K562 (cell line): ENCODE results near the gene PTGER2. TPM values are rescaled to one million over a fixed set of nuclear protein-coding genes. Genes with fewer than 3 reads are reported as not detected.

Source experiments
- ATAC-seq: fragments of 200-7000 bp; cut with Tn5 transposase; 3 replicates; pipeline ENCODE4 v1.9.1; 2020; ENCODE audit warnings: moderate library complexity
- BruUV-seq: library from RNA; stranded (reverse); fragments of 400-500 nt; replicated peaks from 2 replicates; lab custom pipeline; 2021; lab: Mats Ljungman, UMichigan
- CTCF ChIA-PET: fragments of 300-600 bp; formaldehyde crosslinking; extraction: SDS; loops from one replicate; lab custom pipeline; 2021; ENCODE audit warnings: low intra/inter-chr PET ratio; lab: Yijun Ruan, JAX
- POLR2A ChIA-PET: fragments of 300-600, 350-650 bp; sonication (Branson Sonifier 250); formaldehyde crosslinking; extraction: SDS; loops from one replicate; lab custom pipeline; 2021; ENCODE audit warnings: antibody characterized with exemption, inconsistent platforms; lab: Yijun Ruan, JAX
- DNase-seq, 4 experiments: peaks; one replicate each; pipeline versions ENCODE4 v3.0.0 to v3.0.0-alpha.2; 2011 to 2018; ENCODE audit warnings: low spot score in 3 of 4, mixed read lengths in 3 of 4; ENCODE audit errors: extremely low read depth in 1 of 4
- FAIRE-seq: peaks from 2 replicates; lab custom pipeline; 2011; peaks lifted over from hg19 to GRCh38; lab: Jason Lieb, UNC
- H2AFZ ChIP-seq: 2 replicates; pipeline ENCODE4 v1.6.0; 2011; ENCODE audit warnings: low read depth, low read length, control low read depth, inconsistent platforms
- H3K27ac ChIP-seq: fragments of 200-600 bp; 3 replicates; pipeline ENCODE4 v1.8.0; 2011; ENCODE audit warnings: low read depth, mild to moderate bottlenecking, control low read depth, inconsistent platforms, low read length, moderate library complexity, mixed read lengths; ENCODE audit errors: extremely low read depth
- H3K27me3 ChIP-seq, 2 experiments: fragments of 300-600 bp in 1 of 2; 2 replicates in 1 of 2; 3 replicates in 1 of 2; pipeline versions ENCODE4 v1.6.0 to v1.8.0; 2011; ENCODE audit warnings: inconsistent platforms in 2 of 2, low read length in 2 of 2, mild to moderate bottlenecking in 1 of 2, mixed read lengths in 1 of 2, moderate library complexity in 1 of 2; ENCODE audit not compliant: control insufficient read depth in 2 of 2, insufficient read depth in 2 of 2
- H3K36me3 ChIP-seq: fragments of 300-600 bp; 3 replicates; pipeline ENCODE4 v1.8.0; 2011; ENCODE audit warnings: mild to moderate bottlenecking, low read length, inconsistent platforms; ENCODE audit not compliant: control insufficient read depth, insufficient read depth
- H3K4me1 ChIP-seq, 2 experiments: fragments of 200-600 bp in 1 of 2; replicated peaks in 1 of 2; 2 replicates in 1 of 2; 3 replicates in 1 of 2; pipeline versions ENCODE4 v1.5.1 to v1.8.0; 2011; ENCODE audit warnings: inconsistent platforms in 2 of 2, low read length in 2 of 2, mild to moderate bottlenecking in 1 of 2, mixed read lengths in 1 of 2, moderate library complexity in 1 of 2; ENCODE audit not compliant: control insufficient read depth in 2 of 2, insufficient read depth in 2 of 2
- H3K4me2 ChIP-seq: 2 replicates; pipeline ENCODE4 v1.6.1; 2011; ENCODE audit warnings: low read length, control low read depth, inconsistent platforms, mixed read lengths; ENCODE audit not compliant: insufficient read depth
- H3K4me3 ChIP-seq: fragments of 200-600 bp; sonication (generic), shearing (Covaris generic); 2 replicates; pipeline ENCODE4 v1.5.1; 2016; ENCODE audit warnings: control low read depth, inconsistent platforms
- H3K79me2 ChIP-seq: fragments of 200-600 bp; 3 replicates; pipeline ENCODE4 v1.8.0; 2011; ENCODE audit warnings: low read length, inconsistent platforms; ENCODE audit not compliant: control insufficient read depth, insufficient read depth
- H3K9ac ChIP-seq, 2 experiments: 2 replicates each; pipeline versions ENCODE4 v1.6.0 to v1.6.1; 2011; ENCODE audit warnings: low read depth in 2 of 2, low read length in 2 of 2, control low read depth in 1 of 2, inconsistent platforms in 1 of 2, mild to moderate bottlenecking in 1 of 2, mixed read lengths in 1 of 2; ENCODE audit not compliant: insufficient read depth in 1 of 2
- H3K9me1 ChIP-seq: one replicate; pipeline ENCODE4 v1.6.0; 2011; ENCODE audit warnings: inconsistent platforms, mild to moderate bottlenecking, low read length, moderate library complexity; ENCODE audit not compliant: control insufficient read depth, insufficient read depth
- H3K9me3 ChIP-seq: replicated peaks from 2 replicates; pipeline ENCODE4 v1.5.1; 2011; ENCODE audit warnings: low read depth, low read length, inconsistent platforms; ENCODE audit not compliant: control insufficient read depth, insufficient read depth
- H4K20me1 ChIP-seq: replicated peaks from 2 replicates; pipeline ENCODE4 v1.6.1; 2011; ENCODE audit warnings: low read length, inconsistent platforms, mixed read lengths; ENCODE audit not compliant: control insufficient read depth, insufficient read depth
- CBX5 ChIP-seq: IDR thresholded peaks from 2 replicates; pipeline ENCODE4 v1.6.1; 2014; ENCODE audit warnings: low read depth, borderline replicate concordance
- GABPA ChIP-seq: fragments of 200-800 bp; sonication (Bioruptor generic); conservative IDR thresholded peaks from 2 replicates; pipeline ENCODE4 v1.6.1; 2016; ENCODE audit warnings: low read depth, missing genetic modification characterization, missing compliant biosample characterization
- GABPB1 ChIP-seq: sonication (generic); formaldehyde crosslinking; IDR thresholded peaks from 2 replicates; pipeline ENCODE4 v1.8.0; 2022; ENCODE audit warnings: mild to moderate bottlenecking, missing genetic modification reagents
- HNRNPLL ChIP-seq: fragments of 200-400 bp; formaldehyde crosslinking; IDR thresholded peaks from 2 replicates; pipeline ENCODE4 v1.6.1; 2017; ENCODE audit warnings: low read length, low read depth, mild to moderate bottlenecking; ENCODE audit not compliant: poor library complexity, severe bottlenecking
- RNF2 ChIP-seq: sonication (generic); IDR thresholded peaks from 2 replicates; pipeline ENCODE4 v1.6.1; 2016
- YY1 ChIP-seq, 3 experiments: IDR thresholded peaks; 2 replicates each; pipeline ENCODE4 v1.6.1; 2011; ENCODE audit warnings: low read length in 2 of 3, mild to moderate bottlenecking in 2 of 3, moderate library complexity in 2 of 3, borderline replicate concordance in 1 of 3, control low read depth in 1 of 3, low read depth in 1 of 3; ENCODE audit not compliant: insufficient read depth in 3 of 3, insufficient replicate concordance in 2 of 3, control insufficient read depth in 1 of 3, insufficient read length in 1 of 3; ENCODE audit errors: extremely low read depth in 1 of 3
- WGBS: fragments of 100-300 bp; shearing (Covaris generic); methylation state at CpG from one replicate; pipeline ENCODE4 v1.1.6; 2016; ENCODE audit warnings: low coverage, mixed read lengths; ENCODE audit not compliant: insufficient coverage; ENCODE audit errors: missing lambda C conversion rate; 5-methylcytosine and 5-hydroxymethylcytosine counted together
- in situ Hi-C: fragments of 300-500 bp; cut with MboI; formaldehyde crosslinking; loops from 4 replicates; pipeline ENCODE4 v1.15.0; 2018; ENCODE audit warnings: inconsistent platforms, mixed read lengths
- intact Hi-C: fragments of 100-400 bp; cut with micrococcal nuclease; formaldehyde crosslinking; loops from 2 replicates; pipeline ENCODE4 v1.14.2; 2022
- polyA plus RNA-seq, 8 experiments: library from polyadenylated mRNA; depleted of rRNA in 4 of 8; stranded (reverse) in 5 of 8; unstranded in 3 of 8; fragments of >200 nt; fragmentation: Nextera tagmentation in 2 of 8; fragmentation: Illumina TruSeq in 1 of 8; extraction: Ambion mirVana in 2 of 8; extraction: Trizol in 1 of 8; gene quantifications; 2 replicates each; pipeline versions ENCODE4 v1.2.1 to v1.2.3, GENCODE V29; 2011 to 2014; ENCODE audit warnings: inconsistent platforms in 1 of 8, missing spikeins in 1 of 8
- total RNA-seq, 7 experiments: library from RNA; depleted of rRNA in 6 of 7; stranded (reverse); fragments of >200 nt in 6 of 7; fragmentation: Illumina TruSeq in 2 of 7; extraction: Trizol in 2 of 7; gene quantifications; 2 replicates each; pipeline versions ENCODE4 v1.2.1 to v1.2.3, GENCODE V29; 2011 to 2021; ENCODE audit warnings: low replicate concordance in 1 of 7
- TF ChIP-seq, protein P1 (sequence below): fragments of 450-650 bp; formaldehyde crosslinking; IDR thresholded peaks from 2 replicates; pipeline ENCODE4 v1.4.0; 2020; ENCODE audit warnings: mild to moderate bottlenecking, moderate library complexity
- TF ChIP-seq, protein P2 (sequence below): fragments of 250-450 bp; sonication (Bioruptor Pico); IDR thresholded peaks from 2 replicates; pipeline ENCODE4 v1.8.0; 2022; ENCODE audit warnings: moderate library complexity, mild to moderate bottlenecking, inconsistent platforms
- TF ChIP-seq, protein P3 (sequence below): fragments of 200-800 bp; sonication (Bioruptor generic); IDR thresholded peaks from 2 replicates; pipeline ENCODE4 v1.6.1; 2016; ENCODE audit warnings: missing genetic modification characterization, missing compliant biosample characterization
- TF ChIP-seq, protein P4 (sequence below): fragments of 250-450 bp; sonication (Bioruptor Pico); IDR thresholded peaks from 2 replicates; pipeline ENCODE4 v1.6.1; 2021; ENCODE audit warnings: mild to moderate bottlenecking
- TF ChIP-seq, protein P5 (sequence below): fragments of 250-450 bp; sonication (Bioruptor Pico); IDR thresholded peaks from 2 replicates; pipeline ENCODE4 v1.4.0; 2020; ENCODE audit warnings: mild to moderate bottlenecking, moderate library complexity

The PTGER2 gene
- total and polyA plus RNA-seq, 9 of the 15 experiments (the other 6 are each of a cell fraction or from before 2014, with no cell fraction given), result not detected

DNA sequence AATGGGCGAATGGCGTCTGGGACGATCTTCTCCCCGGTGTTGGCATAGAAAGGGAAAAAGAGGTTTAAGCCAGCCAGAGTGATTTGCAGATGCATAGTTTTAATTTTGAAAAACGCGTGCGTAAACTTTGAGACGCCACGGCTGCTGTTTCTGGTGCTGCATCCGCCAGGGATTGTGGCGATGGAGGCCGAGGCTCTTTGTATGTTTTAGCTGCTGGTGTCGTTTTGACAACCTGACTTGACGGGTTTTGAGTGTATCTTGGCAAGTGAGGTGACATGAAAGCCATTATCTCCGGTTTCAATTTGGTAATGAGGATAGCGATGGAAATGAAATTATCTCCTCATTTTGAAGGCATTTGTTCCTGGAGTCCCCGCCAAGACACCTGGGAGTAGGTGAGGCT, 45.0 kb upstream of the PTGER2 start:
- Histone ChIP-seq H3K9me1 (no peaks in the 10 kb centered on the region), H3K4me1 (no peaks in the 10 kb centered on the region), H3K27me3 (peaks cover 0 to 16% of the 10 kb centered on the region in 2 experiments; a peak in 2 of 5 replicates), H3K9ac (no peak overlapping the region), H3K4me3 (no peak overlapping the region), H3K4me2 (no peak overlapping the region), H3K79me2 (no peaks in the 10 kb centered on the region), H3K36me3 (no peaks in the 10 kb centered on the region), H3K9me3 (no peaks in the 10 kb centered on the region), H3K27ac (no peak overlapping the region), H2AFZ (no peak overlapping the region), H4K20me1 (no peaks in the 10 kb centered on the region)
- under 1% methylated on average over 17 of the region's 17 CpGs for WGBS
- FAIRE-seq, result no peak
- ChIA-PET CTCF (no interaction called here), POLR2A (no interaction called here)
- DNase-seq, result no peak
- no TSS peak for BruUV-seq
- in situ Hi-C loops, result no loop called here
- intact Hi-C loops, result no loop called here
- no peak for ATAC-seq
- TF ChIP-seq, protein P1, sequence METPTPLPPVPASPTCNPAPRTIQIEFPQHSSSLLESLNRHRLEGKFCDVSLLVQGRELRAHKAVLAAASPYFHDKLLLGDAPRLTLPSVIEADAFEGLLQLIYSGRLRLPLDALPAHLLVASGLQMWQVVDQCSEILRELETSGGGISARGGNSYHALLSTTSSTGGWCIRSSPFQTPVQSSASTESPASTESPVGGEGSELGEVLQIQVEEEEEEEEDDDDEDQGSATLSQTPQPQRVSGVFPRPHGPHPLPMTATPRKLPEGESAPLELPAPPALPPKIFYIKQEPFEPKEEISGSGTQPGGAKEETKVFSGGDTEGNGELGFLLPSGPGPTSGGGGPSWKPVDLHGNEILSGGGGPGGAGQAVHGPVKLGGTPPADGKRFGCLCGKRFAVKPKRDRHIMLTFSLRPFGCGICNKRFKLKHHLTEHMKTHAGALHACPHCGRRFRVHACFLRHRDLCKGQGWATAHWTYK (CRISPR knock-in tag), result no peak
- TF ChIP-seq, protein P2, sequence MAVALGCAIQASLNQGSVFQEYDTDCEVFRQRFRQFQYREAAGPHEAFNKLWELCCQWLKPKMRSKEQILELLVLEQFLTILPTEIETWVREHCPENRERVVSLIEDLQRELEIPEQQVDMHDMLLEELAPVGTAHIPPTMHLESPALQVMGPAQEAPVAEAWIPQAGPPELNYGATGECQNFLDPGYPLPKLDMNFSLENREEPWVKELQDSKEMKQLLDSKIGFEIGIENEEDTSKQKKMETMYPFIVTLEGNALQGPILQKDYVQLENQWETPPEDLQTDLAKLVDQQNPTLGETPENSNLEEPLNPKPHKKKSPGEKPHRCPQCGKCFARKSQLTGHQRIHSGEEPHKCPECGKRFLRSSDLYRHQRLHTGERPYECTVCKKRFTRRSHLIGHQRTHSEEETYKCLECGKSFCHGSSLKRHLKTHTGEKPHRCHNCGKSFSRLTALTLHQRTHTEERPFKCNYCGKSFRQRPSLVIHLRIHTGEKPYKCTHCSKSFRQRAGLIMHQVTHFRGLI (CRISPR knock-in tag), result no peak
- TF ChIP-seq, protein P3, sequence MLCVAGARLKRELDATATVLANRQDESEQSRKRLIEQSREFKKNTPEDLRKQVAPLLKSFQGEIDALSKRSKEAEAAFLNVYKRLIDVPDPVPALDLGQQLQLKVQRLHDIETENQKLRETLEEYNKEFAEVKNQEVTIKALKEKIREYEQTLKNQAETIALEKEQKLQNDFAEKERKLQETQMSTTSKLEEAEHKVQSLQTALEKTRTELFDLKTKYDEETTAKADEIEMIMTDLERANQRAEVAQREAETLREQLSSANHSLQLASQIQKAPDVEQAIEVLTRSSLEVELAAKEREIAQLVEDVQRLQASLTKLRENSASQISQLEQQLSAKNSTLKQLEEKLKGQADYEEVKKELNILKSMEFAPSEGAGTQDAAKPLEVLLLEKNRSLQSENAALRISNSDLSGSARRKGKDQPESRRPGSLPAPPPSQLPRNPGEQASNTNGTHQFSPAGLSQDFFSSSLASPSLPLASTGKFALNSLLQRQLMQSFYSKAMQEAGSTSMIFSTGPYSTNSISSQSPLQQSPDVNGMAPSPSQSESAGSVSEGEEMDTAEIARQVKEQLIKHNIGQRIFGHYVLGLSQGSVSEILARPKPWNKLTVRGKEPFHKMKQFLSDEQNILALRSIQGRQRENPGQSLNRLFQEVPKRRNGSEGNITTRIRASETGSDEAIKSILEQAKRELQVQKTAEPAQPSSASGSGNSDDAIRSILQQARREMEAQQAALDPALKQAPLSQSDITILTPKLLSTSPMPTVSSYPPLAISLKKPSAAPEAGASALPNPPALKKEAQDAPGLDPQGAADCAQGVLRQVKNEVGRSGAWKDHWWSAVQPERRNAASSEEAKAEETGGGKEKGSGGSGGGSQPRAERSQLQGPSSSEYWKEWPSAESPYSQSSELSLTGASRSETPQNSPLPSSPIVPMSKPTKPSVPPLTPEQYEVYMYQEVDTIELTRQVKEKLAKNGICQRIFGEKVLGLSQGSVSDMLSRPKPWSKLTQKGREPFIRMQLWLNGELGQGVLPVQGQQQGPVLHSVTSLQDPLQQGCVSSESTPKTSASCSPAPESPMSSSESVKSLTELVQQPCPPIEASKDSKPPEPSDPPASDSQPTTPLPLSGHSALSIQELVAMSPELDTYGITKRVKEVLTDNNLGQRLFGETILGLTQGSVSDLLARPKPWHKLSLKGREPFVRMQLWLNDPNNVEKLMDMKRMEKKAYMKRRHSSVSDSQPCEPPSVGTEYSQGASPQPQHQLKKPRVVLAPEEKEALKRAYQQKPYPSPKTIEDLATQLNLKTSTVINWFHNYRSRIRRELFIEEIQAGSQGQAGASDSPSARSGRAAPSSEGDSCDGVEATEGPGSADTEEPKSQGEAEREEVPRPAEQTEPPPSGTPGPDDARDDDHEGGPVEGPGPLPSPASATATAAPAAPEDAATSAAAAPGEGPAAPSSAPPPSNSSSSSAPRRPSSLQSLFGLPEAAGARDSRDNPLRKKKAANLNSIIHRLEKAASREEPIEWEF (CRISPR knock-in tag), result no peak
- TF ChIP-seq, protein P4, sequence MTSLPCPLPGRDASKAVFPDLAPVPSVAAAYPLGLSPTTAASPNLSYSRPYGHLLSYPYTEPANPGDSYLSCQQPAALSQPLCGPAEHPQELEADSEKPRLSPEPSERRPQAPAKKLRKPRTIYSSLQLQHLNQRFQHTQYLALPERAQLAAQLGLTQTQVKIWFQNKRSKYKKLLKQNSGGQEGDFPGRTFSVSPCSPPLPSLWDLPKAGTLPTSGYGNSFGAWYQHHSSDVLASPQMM, result no peak
- TF ChIP-seq RNF2 (no peak), GABPB1 (CRISPR knock-in tag) (no peak), CBX5 (no peak), HNRNPLL (no peak), GABPA (tag) (no peak), YY1 (IDR thresholded peaks at IDR 0.05; ENCODE audit: borderline replicate concordance in 1 of 3, control insufficient read depth in 1 of 3, extremely low read depth in 1 of 3, insufficient read depth in 3 of 3, insufficient read length in 1 of 3, insufficient replicate concordance in 2 of 3, low read depth in 1 of 3, low read length in 2 of 3) (no peak)
- TF ChIP-seq, protein P5, sequence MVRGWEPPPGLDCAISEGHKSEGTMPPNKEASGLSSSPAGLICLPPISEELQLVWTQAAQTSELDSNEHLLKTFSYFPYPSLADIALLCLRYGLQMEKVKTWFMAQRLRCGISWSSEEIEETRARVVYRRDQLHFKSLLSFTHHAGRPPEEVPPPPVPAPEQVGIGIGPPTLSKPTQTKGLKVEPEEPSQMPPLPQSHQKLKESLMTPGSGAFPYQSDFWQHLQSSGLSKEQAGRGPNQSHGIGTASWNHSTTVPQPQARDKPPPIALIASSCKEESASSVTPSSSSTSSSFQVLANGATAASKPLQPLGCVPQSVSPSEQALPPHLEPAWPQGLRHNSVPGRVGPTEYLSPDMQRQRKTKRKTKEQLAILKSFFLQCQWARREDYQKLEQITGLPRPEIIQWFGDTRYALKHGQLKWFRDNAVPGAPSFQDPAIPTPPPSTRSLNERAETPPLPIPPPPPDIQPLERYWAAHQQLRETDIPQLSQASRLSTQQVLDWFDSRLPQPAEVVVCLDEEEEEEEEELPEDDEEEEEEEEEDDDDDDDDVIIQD (CRISPR knock-in tag), result no peak
